HFF-Myc (cell line): Measurements from ENCODE around the gene FAM81A.
"Not testable (repeated sequence)": the region's sequence is repeated elsewhere in the genome, so short reads cannot be mapped to it uniquely, and the experiment has no call there.

ENCODE experiments used
- DNase-seq: peaks from one replicate; pipeline ENCODE4 v3.0.0-alpha.2; 2011; ENCODE audit warnings: low read depth; ENCODE audit errors: extremely low read depth
- H3K4me3 ChIP-seq: replicated peaks from 2 replicates; pipeline ENCODE4 v1.5.1; 2011; ENCODE audit warnings: low read depth, mild to moderate bottlenecking, control low read depth, low read length
- CTCF ChIP-seq: IDR thresholded peaks from 2 replicates; pipeline ENCODE4 v1.5.1; 2012; ENCODE audit warnings: mild to moderate bottlenecking, low read depth, low read length, control low read depth; ENCODE audit errors: missing control alignments

FAM81A gene

GRCh38 chr15:59410391-59410896 lies 27.5 kb upstream of the FAM81A start:
- no peak for DNase-seq
- H3K4me3 ChIP-seq = no peak overlapping the region
- TF ChIP-seq CTCF = no peak

GRCh38 chr15:59413577-59413976 lies 24.4 kb upstream of the FAM81A start:
- no peak overlapping the region for H3K4me3 ChIP-seq
- no peak for DNase-seq
- TF ChIP-seq CTCF = no peak

GRCh38 chr15:59416816-59417215 lies 21.2 kb upstream of the FAM81A start:
- H3K4me3 ChIP-seq = no peak overlapping the region
- DNase-seq = no peak
- TF ChIP-seq CTCF = no peak

- no peak for DNase-seq
- TF ChIP-seq CTCF = no peak
- H3K4me3 ChIP-seq = no peak overlapping the region
Observed at GRCh38 chr15:59419170-59419569, 18.8 kb upstream of the FAM81A start.

GRCh38 chr15:59420108-59420507 lies 17.9 kb upstream of the FAM81A start:
- no peak for TF ChIP-seq CTCF
- DNase-seq = no peak
- no peak overlapping the region for H3K4me3 ChIP-seq

GRCh38 chr15:59420986-59421618 lies 16.9 kb upstream of the FAM81A start:
- H3K4me3 ChIP-seq = no peak overlapping the region
- no peak for DNase-seq
- TF ChIP-seq CTCF = no peak

- no peak for DNase-seq
- no peak overlapping the region for H3K4me3 ChIP-seq
- no peak for TF ChIP-seq CTCF
Observed at GRCh38 chr15:59424616-59425015, 13.4 kb upstream of the FAM81A start.

- not testable (repeated sequence) for DNase-seq, H3K4me3 ChIP-seq
Observed at GRCh38 chr15:59428898-59429297, 9.1 kb upstream of the FAM81A start.
